Fibroblast of skin of left quadriceps (primary cell): ENCODE results near the gene FBXO36.

Source experiments
- DNase-seq, 2 experiments: peaks; one replicate each; pipeline ENCODE4 v3.0.0-alpha.2; 2013; ENCODE audit warnings: low read depth in 2 of 2

The FBXO36 gene

GRCh38 chr2:229969921-229970320, 47.6 kb downstream of the FBXO36 start:
- no peak for DNase-seq

GRCh38 chr2:229970406-229970805, 48.1 kb downstream of the FBXO36 start:
- DNase-seq = no peak

- DNase-seq = no peak
Measured at GRCh38 chr2:229971298-229971790, 49.0 kb downstream of the FBXO36 start.

GRCh38 chr2:229974266-229974665, 52.0 kb downstream of the FBXO36 start:
- peak; percentile 81 to 83 for DNase-seq

- DNase-seq = no peak
Measured at GRCh38 chr2:229980431-229981184, 58.3 kb downstream of the FBXO36 start.

- DNase-seq = no peak
Measured at GRCh38 chr2:229993236-229993635, 70.9 kb downstream of the FBXO36 start.

GRCh38 chr2:229996320-229996719, 74.0 kb downstream of the FBXO36 start:
- peak in 1 of 2 experiments; percentile 50 for DNase-seq

- no peak for DNase-seq
Measured at GRCh38 chr2:229997565-229997964, 75.3 kb downstream of the FBXO36 start.

GRCh38 chr2:230000118-230000841, 78.0 kb downstream of the FBXO36 start:
- DNase-seq = no peak

- peak; percentile 22 to 27 for DNase-seq
Measured at GRCh38 chr2:230007931-230008707, 85.8 kb downstream of the FBXO36 start.

GRCh38 chr2:230008708-230009066, 86.4 kb downstream of the FBXO36 start:
- no peak for DNase-seq

- no peak for DNase-seq
Measured at GRCh38 chr2:230010501-230010900, 88.2 kb downstream of the FBXO36 start.

GRCh38 chr2:230011617-230012016, 89.3 kb downstream of the FBXO36 start:
- peak; percentile 34 to 42 for DNase-seq

GRCh38 chr2:230012267-230012884, 90.1 kb downstream of the FBXO36 start:
- peak in 1 of 2 experiments; percentile 8 for DNase-seq

- no peak for DNase-seq
Measured at GRCh38 chr2:230016844-230017243, 94.5 kb downstream of the FBXO36 start.

GRCh38 chr2:230018153-230018552, 95.8 kb downstream of the FBXO36 start:
- peak in 1 of 2 experiments; percentile 7 for DNase-seq

- DNase-seq = no peak
Measured at GRCh38 chr2:230019742-230020141, 97.4 kb downstream of the FBXO36 start.

GRCh38 chr2:230023313-230023712, 101.0 kb downstream of the FBXO36 start:
- no peak for DNase-seq

GRCh38 chr2:230042195-230042594, 119.9 kb downstream of the FBXO36 start:
- DNase-seq = no peak

GRCh38 chr2:230043025-230043424, 120.7 kb downstream of the FBXO36 start:
- DNase-seq = no peak

GRCh38 chr2:230043461-230043860, 121.2 kb downstream of the FBXO36 start:
- no peak for DNase-seq

- DNase-seq = no peak
Measured at GRCh38 chr2:230046491-230046890, 124.2 kb downstream of the FBXO36 start.
